Motor neuron (in vitro differentiated cells): ENCODE measurements around the gene NEK5. TPM values are rescaled to one million over a fixed set of nuclear protein-coding genes. Genes with fewer than 3 reads are reported as not detected.

Experiments
- total RNA-seq, 8 experiments: library from RNA; unstranded; fragments of 300-600 nt; gene quantifications; 2 replicates each; pipeline versions ENCODE4 v1.2.3 to v1.2.4, GENCODE V29; 2022

The NEK5 gene
- total RNA-seq, 8 experiments from 2014 or later: 0.99 to 8.2 (median 1.4) TPM

Other genes with a start within 250 kb of the NEK5 start
- gene ATP7B, start 117.6 kb downstream of the NEK5 start, total RNA-seq: 1 to 10 TPM in 7 of 8 experiments, under 1 TPM in 1; 0.97 to 7.3 (median 5.6) TPM
- 10 to 100 TPM; 15.7 to 31.7 (median 21.4) TPM for gene ALG11, start 116.7 kb downstream of the NEK5 start, total RNA-seq
- gene UTP14C, start 104.4 kb downstream of the NEK5 start, total RNA-seq: 10 to 100 TPM; 14.2 to 23.5 (median 16.0) TPM
- 10 to 100 TPM in 6 of 8 experiments, 1 to 10 TPM in 2; 7.5 to 26.4 (median 21.5) TPM for gene NEK3, start 30.5 kb upstream of the NEK5 start, total RNA-seq